Activated T-cell treated with anti-CD3 and anti-CD28 coated beads for 1 hour (primary cell): ENCODE measurements around the gene C10orf95.
"Not testable (repeated sequence)": the region's sequence is repeated elsewhere in the genome, so short reads cannot be mapped to it uniquely, and the experiment has no call there.

ENCODE experiments used
- DNase-seq: peaks from one replicate; pipeline ENCODE4 v3.0.0-alpha.2; 2020; ENCODE audit warnings: low read depth

Gene C10orf95

DNA sequence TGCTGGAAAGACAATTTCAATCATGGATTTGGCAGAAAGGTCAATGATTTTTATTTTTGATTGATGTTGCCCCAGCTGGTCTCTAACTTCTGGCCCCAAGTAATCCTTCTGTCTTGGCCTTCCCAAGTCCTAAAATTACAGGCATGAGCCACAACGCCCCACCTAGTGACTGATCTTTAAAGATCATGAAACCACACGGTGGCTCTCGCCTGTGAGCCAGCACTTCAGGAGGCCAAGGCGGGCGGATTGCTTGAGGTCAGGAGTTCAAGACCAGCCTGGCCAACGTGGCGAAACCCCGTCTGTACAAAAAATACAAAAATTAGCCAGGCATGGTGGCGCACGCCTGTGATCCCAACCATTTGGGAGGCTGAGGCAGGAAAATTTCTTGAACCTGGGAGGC, 12.6 kb upstream of the C10orf95 start:
- DNase-seq: no peak

DNA sequence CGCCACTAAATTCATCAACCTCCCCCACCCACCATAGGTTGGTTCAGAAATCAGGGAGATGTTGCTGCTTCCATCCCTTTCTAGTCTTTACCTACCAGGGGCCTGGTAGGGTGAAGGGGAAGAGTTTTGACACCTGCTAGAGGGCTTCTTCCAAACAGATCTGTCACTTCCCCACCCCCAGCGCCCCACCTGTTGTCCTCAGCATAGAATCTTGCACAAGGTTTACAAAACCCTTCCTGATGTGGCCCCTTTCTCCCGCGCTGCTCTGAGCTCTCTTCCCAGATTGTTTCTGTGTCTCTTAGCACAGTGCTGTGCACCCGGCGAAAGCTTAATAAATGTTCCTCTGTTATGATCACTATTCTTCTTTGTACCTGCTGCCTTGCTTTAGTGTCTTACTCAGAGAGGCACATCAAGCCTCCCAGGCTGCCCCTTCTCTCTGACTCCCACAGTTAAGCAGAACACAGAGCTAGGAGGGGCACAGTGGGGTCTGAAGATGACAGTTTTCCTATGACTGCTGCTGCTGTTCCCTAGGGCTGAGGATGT, 11.2 kb upstream of the C10orf95 start:
- DNase-seq: no peak

DNA sequence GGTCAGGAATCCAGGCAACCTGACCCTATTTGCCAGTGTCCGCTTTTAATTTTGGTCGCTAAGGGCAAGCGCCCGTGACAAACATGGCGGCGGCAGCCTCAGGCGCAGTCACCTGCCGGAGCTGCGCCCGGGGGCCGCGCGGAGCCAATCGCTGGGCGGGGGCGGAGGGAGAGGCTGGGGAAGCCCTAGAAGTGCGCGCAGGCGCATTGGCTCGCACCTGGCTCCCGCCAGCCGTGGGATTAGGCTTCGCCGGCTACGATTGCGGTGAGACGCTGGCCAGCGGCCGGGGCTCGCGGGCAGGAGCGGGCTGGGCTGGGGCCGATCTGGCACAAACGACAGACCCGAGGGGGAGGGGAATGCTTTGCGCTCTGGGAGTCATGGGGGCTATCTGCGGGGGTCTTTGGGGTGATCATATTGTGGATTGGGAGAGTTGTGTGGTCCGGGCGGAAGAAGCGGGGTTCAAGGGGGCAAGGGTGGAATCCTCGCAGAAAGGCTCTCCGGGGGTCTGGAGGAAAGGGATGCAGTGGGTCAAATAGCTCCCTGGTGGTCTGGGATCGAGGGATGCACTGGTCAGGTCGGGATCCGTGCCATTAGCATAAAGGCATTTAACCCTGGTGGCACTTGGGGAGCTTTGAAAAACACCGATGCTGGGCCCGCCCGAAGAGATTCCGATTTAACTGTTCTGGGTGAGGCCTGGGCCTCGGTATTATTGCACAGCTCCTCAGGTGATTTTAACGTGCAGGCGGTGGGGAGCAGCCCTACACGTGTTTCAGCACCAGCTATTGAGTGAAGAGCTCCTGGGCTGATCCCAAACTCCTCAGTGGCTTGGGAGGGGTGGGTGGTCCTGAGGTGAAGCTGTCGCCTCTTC, 10.1 kb upstream of the C10orf95 start:
- DNase-seq: peak; percentile 93

DNA sequence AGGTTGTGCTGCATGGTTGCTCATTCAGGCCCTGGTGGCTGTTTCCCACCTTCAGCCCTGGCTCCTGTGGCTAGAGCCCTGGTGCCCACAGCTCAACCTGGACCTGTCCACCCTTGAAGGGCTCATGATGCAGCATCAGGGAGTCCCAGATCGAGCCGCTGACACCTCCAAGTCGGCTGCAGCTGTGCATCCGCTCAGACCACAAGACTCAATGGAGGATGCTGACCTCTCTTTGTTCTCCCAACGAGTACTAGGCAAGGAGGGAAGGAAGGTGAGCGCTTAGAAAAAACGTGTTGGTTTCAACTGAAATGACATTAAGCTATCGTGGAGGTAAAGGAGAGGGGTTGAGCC, 9.5 kb upstream of the C10orf95 start:
- DNase-seq: no peak

DNA sequence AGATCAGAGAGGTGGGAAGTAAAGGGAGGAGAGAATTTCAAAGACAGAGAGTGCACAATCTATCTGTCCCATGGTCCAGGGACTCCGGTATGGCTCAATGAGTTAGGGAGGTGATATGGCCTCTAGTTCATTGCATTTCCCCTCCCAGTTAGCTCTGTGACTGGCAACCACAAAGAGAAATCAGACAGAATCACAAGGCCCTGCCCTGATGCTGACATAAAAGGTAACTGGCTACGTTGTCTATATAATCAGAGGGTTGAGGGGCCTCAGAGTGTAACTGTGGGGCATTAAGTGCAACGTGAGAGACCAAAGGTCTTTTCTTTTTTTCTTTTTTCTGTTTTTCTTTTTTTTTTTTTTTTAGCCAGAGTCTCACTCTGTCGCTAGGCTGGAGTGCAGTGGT, 7.3 kb upstream of the C10orf95 start:
- DNase-seq: no peak

DNA sequence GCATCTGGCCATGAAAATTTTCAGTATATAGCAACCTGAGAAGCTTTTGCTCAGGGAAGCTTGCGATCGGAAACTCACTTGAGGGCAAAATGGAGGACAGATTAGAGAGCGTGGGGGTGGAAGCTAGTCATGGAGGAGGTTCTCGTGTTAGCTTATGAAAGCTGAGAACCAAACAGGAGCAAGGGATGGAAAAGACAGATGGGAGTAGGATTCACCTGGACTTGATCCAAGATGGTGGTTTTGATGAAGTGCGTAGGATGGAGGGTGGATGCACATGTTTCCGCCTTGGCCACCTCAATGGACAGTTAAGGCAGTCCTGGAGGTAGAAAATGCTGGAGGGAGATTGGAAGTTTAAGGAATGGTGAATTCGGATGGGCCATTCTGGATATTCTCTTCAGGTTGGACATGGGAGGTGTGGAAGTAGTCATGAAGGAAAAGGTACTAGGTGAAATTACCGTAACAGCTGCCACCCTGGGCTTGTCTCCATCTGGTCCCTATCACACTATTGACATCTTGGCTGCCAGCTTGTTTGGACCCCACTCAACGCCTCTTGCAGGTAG, 6.3 kb upstream of the C10orf95 start:
- DNase-seq: no peak

DNA sequence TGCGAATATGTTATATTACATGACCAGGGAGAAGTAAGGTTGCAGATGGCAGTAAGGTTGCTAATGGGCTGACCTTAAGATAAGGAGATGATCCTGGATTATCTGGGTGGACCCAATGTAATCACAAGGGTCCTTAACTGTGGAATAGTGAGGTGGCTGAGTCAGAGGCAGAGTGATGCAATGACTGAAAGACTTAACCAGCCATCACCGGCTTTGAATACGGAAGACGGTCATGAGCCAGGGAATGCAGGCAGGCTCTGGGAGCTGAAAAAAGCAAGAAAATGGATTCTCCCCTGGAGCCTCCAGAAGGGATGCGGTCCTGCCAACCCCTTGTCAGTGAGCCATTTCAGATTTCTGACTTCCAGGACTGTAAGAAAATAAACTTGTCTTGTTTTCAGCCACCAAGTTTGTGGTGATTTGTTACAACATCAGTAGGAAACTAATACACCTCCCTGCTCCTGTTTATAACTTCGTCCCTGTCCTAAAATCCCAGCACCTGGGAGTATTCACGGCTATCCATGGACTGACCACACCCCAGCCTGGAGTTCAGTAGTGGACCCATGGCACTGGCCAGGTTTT, 4.6 kb upstream of the C10orf95 start:
- DNase-seq: no peak

DNA sequence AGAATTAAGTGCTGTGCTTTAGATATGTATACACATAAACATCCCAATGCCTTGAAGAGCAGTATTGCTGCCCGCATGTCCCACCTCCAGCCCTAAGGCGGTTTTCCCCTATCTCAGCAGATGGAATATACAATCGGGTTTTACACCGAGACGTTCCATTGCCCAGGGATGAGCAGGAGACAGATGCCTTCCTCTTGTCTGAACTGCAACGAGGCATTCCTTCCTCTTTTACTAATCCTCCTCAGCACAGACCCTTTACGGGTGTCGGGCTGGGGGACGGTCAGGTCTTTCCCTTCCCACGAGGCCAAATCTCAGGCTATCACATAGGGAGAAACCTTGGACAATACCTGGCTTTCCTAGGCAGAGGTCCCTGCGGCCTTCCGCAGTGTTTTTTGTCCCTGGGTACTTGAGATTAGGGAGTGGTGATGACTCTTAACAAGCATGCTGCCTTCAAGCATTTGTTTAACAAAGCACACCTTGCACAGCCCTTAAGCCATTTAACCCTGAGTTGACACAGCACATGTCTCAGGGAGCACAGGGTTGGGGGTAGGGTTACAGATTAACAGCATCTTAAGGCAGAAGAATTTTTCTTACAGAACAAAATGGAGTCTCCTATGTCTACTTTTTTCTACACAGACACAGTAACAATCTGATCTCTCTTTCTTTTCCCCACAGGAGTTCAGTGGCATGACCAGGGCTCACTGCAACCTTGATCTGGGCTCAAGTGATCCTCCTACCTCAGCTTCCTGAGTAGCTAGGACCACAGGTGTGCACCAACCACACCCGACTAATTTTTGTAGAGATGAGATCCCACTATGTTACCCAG, 3.5 kb upstream of the C10orf95 start:
- DNase-seq: not testable (repeated sequence)

DNA sequence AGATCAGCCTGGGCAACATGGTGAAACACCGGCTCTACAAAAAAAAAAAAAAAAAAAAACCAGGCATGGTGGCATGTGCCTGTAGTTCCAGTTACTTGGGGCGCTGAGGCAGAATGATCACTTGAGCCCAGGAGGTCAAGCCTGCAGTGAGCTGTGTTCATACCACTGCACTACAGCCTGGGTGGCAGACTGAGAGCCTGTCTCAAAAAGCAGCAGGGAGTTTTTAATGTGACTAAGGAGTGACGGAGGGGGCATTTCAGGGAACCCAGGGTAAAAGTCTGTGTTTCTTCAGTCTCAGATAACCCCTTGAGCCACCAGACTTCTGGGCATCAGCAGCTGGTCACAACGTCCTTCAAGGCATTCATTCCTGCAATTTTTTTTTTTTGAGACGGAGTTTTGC, 2.2 kb upstream of the C10orf95 start:
- DNase-seq: no peak

DNA sequence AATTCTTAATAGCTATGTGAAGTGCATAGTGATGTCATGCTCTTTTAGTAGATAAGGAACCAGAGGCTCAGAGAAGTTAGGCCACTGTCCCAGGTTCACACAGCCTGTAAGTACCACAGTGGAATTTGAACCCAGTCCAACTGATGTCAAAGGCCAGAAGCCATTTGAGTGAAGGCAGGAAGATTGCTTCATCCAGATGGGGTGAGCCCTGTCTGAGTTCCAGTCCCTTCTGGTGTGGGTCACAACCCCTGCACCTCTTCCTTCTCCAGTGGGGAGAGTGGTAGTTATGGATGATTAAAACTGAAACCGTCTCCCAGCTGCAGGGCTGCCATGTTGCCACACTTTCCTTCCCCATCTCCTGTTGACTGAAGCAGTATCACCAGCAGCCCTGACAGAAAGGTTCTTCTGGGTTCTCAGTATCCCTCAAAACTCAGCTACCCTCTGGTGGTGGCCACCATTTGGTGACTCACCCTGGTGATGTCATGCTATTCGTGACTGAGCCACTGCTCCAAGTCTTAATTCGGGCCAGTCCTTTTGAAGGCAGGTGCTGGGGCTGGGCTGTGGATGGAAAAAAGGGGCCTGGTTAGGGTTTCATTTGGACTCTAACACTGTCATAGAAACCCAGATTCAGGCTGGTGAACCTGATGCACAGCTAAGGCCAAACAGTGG, 1.5 kb upstream of the C10orf95 start:
- peak; percentile 11 for DNase-seq

DNA sequence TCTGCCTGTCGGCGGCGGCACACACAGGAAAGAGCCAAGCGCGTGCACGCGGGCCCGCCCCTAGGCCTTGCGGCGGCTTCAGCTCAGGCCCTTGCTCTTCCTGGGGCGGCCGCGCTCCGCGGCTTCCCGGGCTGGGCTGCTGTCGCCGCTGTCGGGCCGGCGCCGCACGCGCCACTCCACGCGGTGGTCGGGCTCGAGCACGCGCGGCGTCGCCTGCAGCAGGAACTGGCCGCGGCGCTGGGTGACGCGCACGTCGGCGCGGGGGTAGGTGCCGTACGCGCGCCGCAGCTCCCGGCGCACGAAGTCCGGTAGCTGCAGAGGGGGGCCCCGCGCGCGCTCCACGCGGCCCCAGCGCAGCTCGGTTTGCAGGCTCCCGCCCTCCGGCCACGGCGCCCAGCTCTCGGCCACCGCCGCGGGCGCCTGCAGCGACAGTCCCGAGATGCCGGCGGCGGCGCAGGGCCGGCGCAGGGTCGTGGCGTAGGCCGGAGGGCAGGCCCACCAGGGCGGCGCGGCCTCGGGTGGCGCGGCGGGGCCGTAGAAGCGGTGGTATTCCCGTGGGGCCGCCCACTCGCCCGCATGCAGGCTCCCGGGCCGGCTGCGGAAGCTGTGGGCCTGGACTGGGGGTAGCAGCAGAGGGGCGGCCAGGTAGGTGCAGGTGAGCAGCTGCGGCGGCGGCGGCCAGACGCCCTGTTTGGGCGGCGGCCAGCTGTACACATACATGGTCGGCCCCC, 804 bp downstream of the C10orf95 start:
- peak; percentile 77 for DNase-seq

DNA sequence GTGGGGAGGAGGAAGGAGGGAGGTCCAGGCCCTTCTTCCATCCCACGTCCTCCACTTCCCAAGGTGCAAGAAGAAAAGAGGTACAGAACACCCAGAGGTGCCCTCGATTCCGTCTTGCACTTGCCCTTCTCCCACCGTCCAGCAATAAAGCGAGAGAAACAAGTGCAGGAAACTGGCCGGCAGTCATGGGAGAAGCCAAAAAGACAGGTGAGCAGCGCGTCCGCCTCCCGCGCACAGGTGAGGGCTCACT, 1.3 kb downstream of the C10orf95 start:
- no peak for DNase-seq

DNA sequence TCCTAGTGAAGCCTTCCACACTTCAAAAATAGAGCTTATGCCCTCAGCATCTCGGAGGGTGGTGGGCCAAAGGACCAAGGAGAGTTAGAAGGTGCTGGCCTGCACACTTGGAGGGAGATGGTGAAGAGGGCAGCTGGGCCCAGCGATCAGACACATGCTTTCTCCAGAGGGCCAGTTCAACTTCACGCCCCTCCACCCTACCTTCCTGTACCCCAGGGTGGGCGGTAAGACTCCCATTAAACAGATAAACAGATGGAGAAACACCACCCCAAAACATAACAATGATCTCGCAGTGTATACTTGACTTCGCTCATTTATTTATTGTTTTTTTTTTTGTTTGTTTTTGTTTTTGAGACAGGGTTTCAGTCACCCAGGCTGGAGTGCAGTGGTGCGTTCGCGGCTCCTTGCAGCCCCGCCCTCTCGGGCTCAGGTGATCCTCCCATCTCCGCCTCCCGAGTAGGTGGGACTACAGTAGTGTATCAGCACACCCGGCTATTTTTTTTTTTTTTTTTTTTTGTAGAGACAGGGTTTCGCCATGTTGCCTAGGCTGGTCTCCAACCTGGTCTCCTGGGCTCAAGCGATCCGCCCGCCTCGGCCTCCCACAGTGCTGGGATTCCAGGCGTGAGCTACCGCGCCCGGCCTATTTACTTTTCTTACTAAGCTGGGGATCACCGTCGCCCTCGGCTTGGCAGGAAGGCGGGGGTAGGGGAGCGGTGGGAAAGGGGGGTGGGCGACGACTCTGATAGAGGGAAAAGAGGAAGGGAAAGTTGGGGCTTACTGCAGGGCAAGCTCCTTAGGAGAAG, 1.8 kb downstream of the C10orf95 start:
- DNase-seq: peak; percentile 76

DNA sequence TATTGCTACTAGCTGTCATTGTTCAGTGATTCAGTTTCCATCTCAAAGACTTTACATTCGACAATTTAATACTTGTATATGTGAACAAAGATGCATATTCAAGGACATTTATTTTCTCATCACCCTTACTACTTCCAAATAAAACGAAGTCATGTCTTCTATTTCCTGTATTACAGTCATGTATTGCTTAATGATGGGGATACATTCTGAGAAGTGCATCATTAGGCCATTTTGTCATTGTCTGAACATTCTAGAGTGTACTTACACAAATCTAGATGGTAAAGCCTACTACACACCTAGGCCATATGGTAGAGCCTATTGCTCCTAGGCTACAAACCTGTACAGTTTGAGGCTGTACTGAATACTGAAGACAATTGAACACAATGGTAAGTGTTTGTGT, 6.5 kb downstream of the C10orf95 start:
- DNase-seq: no peak

DNA sequence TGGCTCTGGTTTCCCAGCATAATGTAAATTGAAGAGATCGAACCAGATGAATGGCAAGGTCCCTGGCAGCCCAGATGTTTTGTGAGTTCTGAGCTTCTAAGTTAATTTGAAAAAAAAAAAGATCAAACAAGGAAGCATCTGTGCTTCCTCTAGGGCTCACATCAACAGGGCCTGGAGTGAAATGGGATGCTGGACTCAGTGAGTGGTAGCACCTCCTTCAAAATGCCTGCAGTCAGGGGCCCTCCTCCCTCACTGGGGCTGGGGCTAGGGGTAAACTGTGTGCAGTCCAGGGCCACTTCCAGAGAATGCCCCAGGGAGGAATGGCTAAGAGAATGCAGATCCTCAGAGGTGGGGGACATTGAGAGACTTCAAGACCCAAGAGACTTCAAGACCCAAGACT, 13.0 kb downstream of the C10orf95 start:
- no peak for DNase-seq

DNA sequence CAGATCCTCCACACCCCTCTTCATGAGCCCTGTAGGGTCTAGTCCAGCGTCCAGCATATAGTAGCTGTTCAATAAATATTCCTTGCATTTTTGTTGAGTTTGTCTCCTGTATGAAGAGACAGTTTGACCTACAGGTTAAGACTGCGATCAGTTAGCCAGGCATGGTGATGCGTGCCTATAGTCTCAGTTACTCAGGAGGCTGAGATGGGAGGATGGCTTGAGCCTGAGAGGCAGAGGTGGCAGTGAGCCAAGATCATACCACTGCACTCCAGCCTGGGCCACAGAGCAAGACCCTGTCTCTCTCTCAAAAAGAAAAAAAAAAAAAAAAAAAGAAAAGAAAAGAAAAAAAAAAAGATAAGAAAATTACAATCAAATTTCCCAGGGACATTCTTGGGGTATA, 13.8 kb downstream of the C10orf95 start:
- no peak for DNase-seq

DNA sequence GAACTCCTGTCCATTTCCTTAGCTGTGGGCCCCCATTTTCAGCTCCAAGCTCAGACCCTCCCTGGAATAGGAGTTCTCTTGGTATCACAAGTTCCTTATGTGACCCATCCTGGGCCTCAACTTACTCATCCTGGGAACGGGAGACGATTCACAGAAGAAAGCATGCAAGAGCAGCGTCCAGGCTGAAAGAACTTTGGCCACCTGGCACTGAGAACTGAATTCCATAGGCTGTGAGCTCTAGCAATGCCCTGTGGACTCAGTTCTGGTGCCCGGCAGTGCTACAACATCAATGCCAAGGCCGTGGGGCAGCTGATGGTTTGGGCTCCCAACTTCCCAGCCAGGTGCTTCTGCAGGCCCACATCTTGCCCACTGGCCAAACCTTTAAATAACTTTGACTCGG, 15.0 kb downstream of the C10orf95 start:
- no peak for DNase-seq

DNA sequence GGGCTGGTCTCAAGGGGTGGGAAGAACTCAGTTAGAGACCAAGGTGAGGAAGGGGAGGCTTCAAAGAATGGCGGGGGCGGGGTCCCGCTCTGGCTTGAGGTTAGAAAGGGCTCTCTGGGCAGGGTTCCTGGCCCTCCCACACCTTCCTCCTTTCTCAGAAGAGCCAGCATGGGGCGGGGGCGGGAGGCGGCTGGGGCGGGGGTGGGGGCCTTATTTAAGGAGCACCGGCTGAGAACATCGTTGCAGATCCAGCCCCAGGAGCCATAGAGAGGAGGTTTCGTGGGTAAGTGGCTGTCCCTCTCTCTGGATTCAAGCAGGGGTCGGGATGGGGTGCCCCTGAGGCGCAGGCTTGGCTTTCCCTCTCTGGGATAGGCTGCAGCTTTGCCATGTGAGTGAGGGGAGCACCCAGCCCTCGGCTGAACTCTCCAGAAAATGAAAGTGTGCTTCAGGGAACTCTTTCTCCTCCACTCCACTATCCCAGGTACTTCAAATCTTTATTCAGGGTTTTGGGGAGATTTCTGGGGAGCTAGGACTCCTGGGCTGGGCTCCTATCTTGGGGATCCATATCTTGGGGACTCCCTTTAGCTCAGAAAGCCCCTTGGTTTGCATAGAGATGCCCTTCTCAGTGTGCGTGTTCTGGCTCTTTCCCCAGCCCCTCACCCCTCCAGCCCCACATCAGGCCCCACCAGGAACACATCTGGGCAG, 15.7 kb downstream of the C10orf95 start:
- no peak for DNase-seq

DNA sequence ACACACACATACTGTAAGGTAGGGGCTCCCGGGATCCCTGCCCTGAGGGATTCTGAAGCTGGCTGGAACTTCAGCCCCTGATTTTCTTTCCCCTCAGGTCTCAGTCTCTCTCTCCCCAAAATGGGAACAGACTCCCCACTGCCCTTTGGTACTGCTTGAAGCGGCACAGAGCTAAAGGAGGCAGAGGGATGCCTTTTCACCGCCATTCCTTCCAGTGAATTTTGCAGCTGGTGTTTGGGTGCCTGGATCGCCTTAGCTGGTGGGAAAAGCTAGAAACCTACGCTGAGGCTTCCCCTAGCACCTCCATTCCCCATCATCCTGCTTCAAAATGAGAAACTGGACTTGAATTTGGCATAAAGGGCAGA, 16.2 kb downstream of the C10orf95 start:
- no peak for DNase-seq
